GM23248 (cell line): Measurements from ENCODE around the gene SLIT3.

Experiments
- EZH2 ChIP-seq: fragments of 200-600 bp; sonication (generic); IDR thresholded peaks from 2 replicates; pipeline ENCODE4 v1.6.1; 2018; ENCODE audit warnings: antibody characterized with exemption, mild to moderate bottlenecking; ENCODE audit not compliant: insufficient read depth, poor library complexity, severe bottlenecking
- EZH2phosphoT487 ChIP-seq: fragments of 200-600 bp; sonication (generic); IDR thresholded peaks from 2 replicates; pipeline ENCODE4 v1.6.1; 2018; ENCODE audit warnings: antibody characterized with exemption, moderate library complexity, mild to moderate bottlenecking, low read depth; ENCODE audit not compliant: insufficient read depth

GRCh38 chr5:168874713-168875380, 426.1 kb downstream of the SLIT3 start:
- TF ChIP-seq EZH2, result no peak
- TF ChIP-seq EZH2phosphoT487, result no peak
